Activated CD4-positive, alpha-beta T cell treated with anti-CD3 and anti-CD28 coated beads, Interleukin-2, amount 10 ng/mL, durations not matched to agents 7 days and 5 days (primary cell): ENCODE results near the gene AADAC. TPM values are rescaled to one million over a fixed set of nuclear protein-coding genes. Genes with fewer than 3 reads are reported as not detected.
"Not testable (repeated sequence)": the region's sequence is repeated elsewhere in the genome, so short reads cannot be mapped to it uniquely, and the experiment has no call there.

Source experiments
- CTCF ChIA-PET: fragments of 350-600 bp; sonication (Branson Sonifier 250); formaldehyde crosslinking; loops from one replicate; lab custom pipeline; 2021; ENCODE audit warnings: antibody characterized with exemption; lab: Charles Lee
- POLR2A ChIA-PET: fragments of 350-600 bp; sonication (Branson Sonifier 250); formaldehyde crosslinking; loops from one replicate; lab custom pipeline; 2021; ENCODE audit warnings: antibody characterized with exemption; lab: Charles Lee
- DNase-seq: peaks from one replicate; pipeline ENCODE4 v3.0.0-alpha.2; 2020
- H3K27ac Mint-ChIP-seq: one replicate; pipeline ENCODE4 v1.8.0; 2021; ENCODE audit warnings: mild to moderate bottlenecking, moderate library complexity, mixed read lengths
- H3K27me3 Mint-ChIP-seq: one replicate; pipeline ENCODE4 v1.8.0; 2021; ENCODE audit warnings: mixed read lengths
- H3K36me3 Mint-ChIP-seq: one replicate; pipeline ENCODE4 v1.8.0; 2021; ENCODE audit warnings: low read depth, mixed read lengths
- H3K4me1 Mint-ChIP-seq: one replicate; pipeline ENCODE4 v1.8.0; 2021; ENCODE audit warnings: mixed read lengths
- H3K4me3 Mint-ChIP-seq: one replicate; pipeline ENCODE4 v1.8.0; 2021; ENCODE audit warnings: mild to moderate bottlenecking, moderate library complexity, mixed read lengths
- H3K9me3 Mint-ChIP-seq: one replicate; pipeline ENCODE4 v1.8.0; 2021; ENCODE audit warnings: mixed read lengths
- total RNA-seq, 2 experiments: library from RNA; stranded (reverse); gene quantifications; one replicate each; pipeline ENCODE4 v1.2.3, GENCODE V29; 2021

Gene AADAC
- total RNA-seq, 2 experiments from 2014 or later: not detected

GRCh38 chr3:151777880-151778279 lies 36.0 kb upstream of the AADAC start:
- no peaks in the 10 kb centered on the region for H3K4me1 Mint-ChIP-seq
- H3K27ac Mint-ChIP-seq: no peak overlapping the region
- H3K9me3 Mint-ChIP-seq: no peaks in the 10 kb centered on the region
- no peaks in the 10 kb centered on the region for H3K36me3 Mint-ChIP-seq
- no peak for DNase-seq
- peaks cover 2% of the 10 kb centered on the region for H3K27me3 Mint-ChIP-seq
- ChIA-PET CTCF (no interaction called here), POLR2A (no interaction called here)
- H3K4me3 Mint-ChIP-seq: no peak overlapping the region

GRCh38 chr3:151787626-151788025 lies 26.3 kb upstream of the AADAC start:
- ChIA-PET CTCF (no interaction called here), POLR2A (no interaction called here)
- no peak for DNase-seq
- Mint-ChIP-seq H3K27me3 (peaks cover 4% of the 10 kb centered on the region), H3K36me3 (no peaks in the 10 kb centered on the region), H3K9me3 (no peaks in the 10 kb centered on the region), H3K4me1 (no peaks in the 10 kb centered on the region), H3K4me3 (no peak overlapping the region), H3K27ac (no peak overlapping the region)

GRCh38 chr3:151788401-151788800 lies 25.5 kb upstream of the AADAC start:
- Mint-ChIP-seq H3K36me3 (no peaks in the 10 kb centered on the region), H3K9me3 (no peaks in the 10 kb centered on the region), H3K27me3 (peaks cover 5% of the 10 kb centered on the region), H3K4me1 (no peaks in the 10 kb centered on the region), H3K27ac (no peak overlapping the region), H3K4me3 (no peak overlapping the region)
- POLR2A ChIA-PET: no interaction called here
- CTCF ChIA-PET: no interaction called here
- no peak for DNase-seq

GRCh38 chr3:151789853-151790463 lies 24.0 kb upstream of the AADAC start:
- H3K4me3 Mint-ChIP-seq: no peak overlapping the region
- DNase-seq: no peak
- no peaks in the 10 kb centered on the region for H3K9me3 Mint-ChIP-seq
- H3K36me3 Mint-ChIP-seq: no peaks in the 10 kb centered on the region
- H3K4me1 Mint-ChIP-seq: no peaks in the 10 kb centered on the region
- peaks cover 5% of the 10 kb centered on the region for H3K27me3 Mint-ChIP-seq
- H3K27ac Mint-ChIP-seq: no peak overlapping the region
- ChIA-PET CTCF (no interaction called here), POLR2A (no interaction called here)

- CTCF ChIA-PET, DNase-seq, H3K36me3 Mint-ChIP-seq, H3K27ac Mint-ChIP-seq, H3K4me1 Mint-ChIP-seq, H3K27me3 Mint-ChIP-seq, H3K4me3 Mint-ChIP-seq, POLR2A ChIA-PET, H3K9me3 Mint-ChIP-seq: not testable (repeated sequence)
Measured at GRCh38 chr3:151790763-151791162, 23.2 kb upstream of the AADAC start.

GRCh38 chr3:151792411-151792810 lies 21.5 kb upstream of the AADAC start:
- no peaks in the 10 kb centered on the region for H3K4me1 Mint-ChIP-seq
- no peak overlapping the region for H3K4me3 Mint-ChIP-seq
- POLR2A ChIA-PET: no interaction called here
- H3K27me3 Mint-ChIP-seq: peaks cover 5% of the 10 kb centered on the region
- CTCF ChIA-PET: no interaction called here
- no peaks in the 10 kb centered on the region for H3K36me3 Mint-ChIP-seq
- DNase-seq: no peak
- no peak overlapping the region for H3K27ac Mint-ChIP-seq
- no peaks in the 10 kb centered on the region for H3K9me3 Mint-ChIP-seq

GRCh38 chr3:151793636-151794035 lies 20.3 kb upstream of the AADAC start:
- Mint-ChIP-seq H3K36me3 (no peaks in the 10 kb centered on the region), H3K4me1 (no peaks in the 10 kb centered on the region), H3K27ac (no peak overlapping the region), H3K4me3 (no peak overlapping the region), H3K9me3 (no peaks in the 10 kb centered on the region), H3K27me3 (peaks cover 5% of the 10 kb centered on the region)
- ChIA-PET POLR2A (no interaction called here), CTCF (no interaction called here)
- no peak for DNase-seq

- no peak for DNase-seq
- Mint-ChIP-seq H3K4me1 (no peaks in the 10 kb centered on the region), H3K27ac (no peak overlapping the region), H3K9me3 (no peaks in the 10 kb centered on the region), H3K36me3 (no peaks in the 10 kb centered on the region), H3K4me3 (no peak overlapping the region), H3K27me3 (peaks cover 5% of the 10 kb centered on the region)
- ChIA-PET CTCF (no interaction called here), POLR2A (no interaction called here)
Measured at GRCh38 chr3:151794080-151794479, 19.8 kb upstream of the AADAC start.

- ChIA-PET POLR2A (no interaction called here), CTCF (no interaction called here)
- no peaks in the 10 kb centered on the region for H3K36me3 Mint-ChIP-seq
- H3K27me3 Mint-ChIP-seq: peaks cover 8% of the 10 kb centered on the region
- no peak for DNase-seq
- H3K4me3 Mint-ChIP-seq: no peak overlapping the region
- no peaks in the 10 kb centered on the region for H3K9me3 Mint-ChIP-seq
- no peaks in the 10 kb centered on the region for H3K4me1 Mint-ChIP-seq
- no peak overlapping the region for H3K27ac Mint-ChIP-seq
Measured at GRCh38 chr3:151795276-151795675, 18.6 kb upstream of the AADAC start.

GRCh38 chr3:151796105-151796680 lies 17.7 kb upstream of the AADAC start:
- Mint-ChIP-seq H3K27ac (no peak overlapping the region), H3K27me3 (peaks cover 8% of the 10 kb centered on the region), H3K4me3 (no peak overlapping the region), H3K9me3 (no peaks in the 10 kb centered on the region), H3K4me1 (no peaks in the 10 kb centered on the region), H3K36me3 (no peaks in the 10 kb centered on the region)
- ChIA-PET POLR2A (no interaction called here), CTCF (no interaction called here)
- DNase-seq: no peak

GRCh38 chr3:151798466-151798865 lies 15.4 kb upstream of the AADAC start:
- ChIA-PET CTCF (no interaction called here), POLR2A (no interaction called here)
- H3K27me3 Mint-ChIP-seq: peaks cover 3% of the 10 kb centered on the region

GRCh38 chr3:151800431-151800830 lies 13.5 kb upstream of the AADAC start:
- H3K9me3 Mint-ChIP-seq: no peaks in the 10 kb centered on the region
- DNase-seq: no peak
- H3K36me3 Mint-ChIP-seq: no peaks in the 10 kb centered on the region
- H3K27ac Mint-ChIP-seq: no peak overlapping the region
- CTCF ChIA-PET: interaction anchor here (0.6 kb wide), 1 partner anchor 201 kb away, joined by 3 read pairs; no protein-coding TSS in a partner anchor
- POLR2A ChIA-PET: no interaction called here
- H3K27me3 Mint-ChIP-seq: peaks cover 3% of the 10 kb centered on the region
- no peak overlapping the region for H3K4me3 Mint-ChIP-seq
- no peaks in the 10 kb centered on the region for H3K4me1 Mint-ChIP-seq

More at GRCh38 chr3:151798466-151798865, 15.4 kb upstream of the AADAC start:
- no peaks in the 10 kb centered on the region for H3K4me1 Mint-ChIP-seq
- H3K9me3 Mint-ChIP-seq: no peaks in the 10 kb centered on the region
- no peak overlapping the region for H3K4me3 Mint-ChIP-seq
- no peaks in the 10 kb centered on the region for H3K36me3 Mint-ChIP-seq
- DNase-seq: no peak
- no peak overlapping the region for H3K27ac Mint-ChIP-seq

GRCh38 chr3:151804267-151804666 lies 9.6 kb upstream of the AADAC start:
- Mint-ChIP-seq H3K4me3 (no peak overlapping the region), H3K9me3 (peaks cover 12% of the 10 kb centered on the region), H3K36me3 (no peaks in the 10 kb centered on the region), H3K27ac (no peak overlapping the region), H3K27me3 (peaks cover 3% of the 10 kb centered on the region), H3K4me1 (no peaks in the 10 kb centered on the region)
- ChIA-PET CTCF (no interaction called here), POLR2A (no interaction called here)
- DNase-seq: no peak

- H3K27ac Mint-ChIP-seq: no peak overlapping the region
- CTCF ChIA-PET: no interaction called here
- DNase-seq: no peak
- peaks cover 12% of the 10 kb centered on the region for H3K9me3 Mint-ChIP-seq
- H3K4me3 Mint-ChIP-seq: no peak overlapping the region
- H3K36me3 Mint-ChIP-seq: no peaks in the 10 kb centered on the region
- no peaks in the 10 kb centered on the region for H3K4me1 Mint-ChIP-seq
- POLR2A ChIA-PET: no interaction called here
- H3K27me3 Mint-ChIP-seq: no peaks in the 10 kb centered on the region
Measured at GRCh38 chr3:151806838-151807237, 7.1 kb upstream of the AADAC start.
